DMS153 treated with DMSO at 0.1 percent for 48 hours (cell line): ENCODE results near the gene NCS1.

ENCODE experiments used
- DNase-seq: peaks from one replicate; lab custom pipeline; 2025; ENCODE audit not compliant: unreplicated experiment; lab: John Stamatoyannopoulos, UW

NCS1 gene

GRCh38 chr9:130193531-130194377 is 21.6 kb downstream of the NCS1 start:
- no peak for DNase-seq

- DNase-seq: no peak
Observed at GRCh38 chr9:130194378-130194932, 22.3 kb downstream of the NCS1 start.

GRCh38 chr9:130195638-130196037 is 23.4 kb downstream of the NCS1 start:
- DNase-seq: no peak

- DNase-seq: no peak
Observed at GRCh38 chr9:130196643-130197042, 24.4 kb downstream of the NCS1 start.

- no peak for DNase-seq
Observed at GRCh38 chr9:130197386-130197785, 25.2 kb downstream of the NCS1 start.

GRCh38 chr9:130197888-130198287 is 25.7 kb downstream of the NCS1 start:
- DNase-seq: no peak

GRCh38 chr9:130198501-130199179 is 26.4 kb downstream of the NCS1 start:
- DNase-seq: no peak

- DNase-seq: no peak
Observed at GRCh38 chr9:130199605-130200004, 27.4 kb downstream of the NCS1 start.

- no peak for DNase-seq
Observed at GRCh38 chr9:130200038-130200849, 28.0 kb downstream of the NCS1 start.

- no peak for DNase-seq
Observed at GRCh38 chr9:130201399-130201873, 29.2 kb downstream of the NCS1 start.

- DNase-seq: no peak
Observed at GRCh38 chr9:130201974-130202373, 29.8 kb downstream of the NCS1 start.

GRCh38 chr9:130204341-130204740 is 32.1 kb downstream of the NCS1 start:
- DNase-seq: no peak

- DNase-seq: no peak
Observed at GRCh38 chr9:130204959-130205358, 32.8 kb downstream of the NCS1 start.

GRCh38 chr9:130205912-130206311 is 33.7 kb downstream of the NCS1 start:
- DNase-seq: no peak

GRCh38 chr9:130206579-130206978 is 34.4 kb downstream of the NCS1 start:
- no peak for DNase-seq

GRCh38 chr9:130207241-130207992 is 35.2 kb downstream of the NCS1 start:
- no peak for DNase-seq

GRCh38 chr9:130208600-130209347 is 36.6 kb downstream of the NCS1 start:
- DNase-seq: no peak

GRCh38 chr9:130209422-130209821 is 37.2 kb downstream of the NCS1 start:
- no peak for DNase-seq

GRCh38 chr9:130211548-130212226 is 39.5 kb downstream of the NCS1 start:
- DNase-seq: no peak
